ENCODE results near the gene RNF146. TPM values are rescaled to one million over a fixed set of nuclear protein-coding genes. Genes with fewer than 3 reads are reported as not detected.

Gene RNF146
- polyA plus RNA-seq, 1 donor from 2014 or later, result 244 TPM

DNA sequence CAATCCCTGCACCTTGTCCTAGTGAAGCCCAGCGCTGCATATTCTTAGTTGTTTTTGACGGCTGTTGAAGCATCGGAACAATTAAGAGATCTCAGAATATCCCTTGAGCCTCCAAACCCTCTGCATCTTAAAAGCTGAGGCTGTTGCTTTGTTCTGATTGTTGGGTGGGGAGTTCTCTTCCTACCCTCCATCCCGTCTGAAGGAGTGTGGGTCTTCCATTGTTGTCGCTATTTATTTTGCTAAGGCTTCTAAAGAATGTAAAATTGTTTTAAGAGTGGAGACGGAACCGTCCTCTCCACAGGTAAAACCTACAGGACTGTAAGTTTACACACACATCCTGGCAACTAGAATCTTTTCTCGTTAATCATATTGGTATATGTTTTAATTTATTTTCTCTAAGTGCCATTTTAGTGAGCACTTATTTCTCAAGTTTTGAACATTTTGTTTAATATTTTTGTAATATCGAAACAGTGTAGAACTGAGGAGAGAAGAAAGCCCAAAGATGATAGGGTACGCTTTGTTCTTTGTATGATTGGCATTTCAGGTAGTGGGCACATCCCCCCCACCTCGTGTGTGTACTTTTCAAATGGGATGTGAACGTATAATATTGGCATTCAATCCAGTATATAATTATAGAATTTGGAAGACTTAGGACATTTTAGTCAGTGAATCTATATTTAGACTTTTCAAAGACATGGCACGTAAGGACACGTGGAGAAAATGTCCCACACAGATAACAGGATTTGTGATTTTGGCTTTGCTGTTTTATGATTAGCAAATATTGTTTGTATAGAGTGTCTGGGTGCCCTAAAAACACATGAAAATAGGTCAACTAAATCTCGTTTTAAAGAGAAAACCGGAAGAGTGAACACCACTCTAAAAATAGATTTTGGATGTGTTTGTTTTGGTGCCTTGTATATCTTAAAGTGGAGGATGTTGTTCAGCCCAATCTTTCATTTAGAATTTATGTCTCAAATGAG lies 1.3 kb downstream of the RNF146 start:
- H3K79me2 ChIP-seq (replicated peaks; ENCODE audit: insufficient read depth, low read length), result peaks cover 58% of the 10 kb centered on the region
- H3K9me3 ChIP-seq (ENCODE audit: low read length), result no peaks in the 10 kb centered on the region
- H3K9me2 ChIP-seq (ENCODE audit: insufficient read depth, low read length), result no peaks in the 10 kb centered on the region
- H3K9ac ChIP-seq (ENCODE audit: low read length), result peak overlapping the region; percentile 99
- no peaks in the 10 kb centered on the region for H3F3A ChIP-seq (ENCODE audit: insufficient read depth, low read length, poor library complexity, severe bottlenecking)
- peak overlapping the region; percentile 90 for H3K4me3 ChIP-seq (ENCODE audit: low read length)
- peak overlapping the region; percentile 96 for H3K27ac ChIP-seq (ENCODE audit: low read length)
- no peaks in the 10 kb centered on the region for H3K27me3 ChIP-seq (ENCODE audit: insufficient read depth, low read depth, low read length)
- peak overlapping the region; percentile 71 for H2AFZ ChIP-seq (ENCODE audit: low read depth, low read length)
- no peaks in the 10 kb centered on the region for H3K36me3 ChIP-seq (ENCODE audit: insufficient read depth, low read length)
- no peaks in the 10 kb centered on the region for H4K20me1 ChIP-seq (ENCODE audit: insufficient read depth)
- peak overlapping the region; percentile 83 for H3K4me2 ChIP-seq (ENCODE audit: low read length)
- TF ChIP-seq RAD21 (conservative IDR thresholded peaks at IDR 0.05) (no peak), MXI1 (conservative IDR thresholded peaks at IDR 0.05; ENCODE audit: poor library complexity, severe bottlenecking) (peak; percentile 64)
- TF ChIP-seq, protein P1, sequence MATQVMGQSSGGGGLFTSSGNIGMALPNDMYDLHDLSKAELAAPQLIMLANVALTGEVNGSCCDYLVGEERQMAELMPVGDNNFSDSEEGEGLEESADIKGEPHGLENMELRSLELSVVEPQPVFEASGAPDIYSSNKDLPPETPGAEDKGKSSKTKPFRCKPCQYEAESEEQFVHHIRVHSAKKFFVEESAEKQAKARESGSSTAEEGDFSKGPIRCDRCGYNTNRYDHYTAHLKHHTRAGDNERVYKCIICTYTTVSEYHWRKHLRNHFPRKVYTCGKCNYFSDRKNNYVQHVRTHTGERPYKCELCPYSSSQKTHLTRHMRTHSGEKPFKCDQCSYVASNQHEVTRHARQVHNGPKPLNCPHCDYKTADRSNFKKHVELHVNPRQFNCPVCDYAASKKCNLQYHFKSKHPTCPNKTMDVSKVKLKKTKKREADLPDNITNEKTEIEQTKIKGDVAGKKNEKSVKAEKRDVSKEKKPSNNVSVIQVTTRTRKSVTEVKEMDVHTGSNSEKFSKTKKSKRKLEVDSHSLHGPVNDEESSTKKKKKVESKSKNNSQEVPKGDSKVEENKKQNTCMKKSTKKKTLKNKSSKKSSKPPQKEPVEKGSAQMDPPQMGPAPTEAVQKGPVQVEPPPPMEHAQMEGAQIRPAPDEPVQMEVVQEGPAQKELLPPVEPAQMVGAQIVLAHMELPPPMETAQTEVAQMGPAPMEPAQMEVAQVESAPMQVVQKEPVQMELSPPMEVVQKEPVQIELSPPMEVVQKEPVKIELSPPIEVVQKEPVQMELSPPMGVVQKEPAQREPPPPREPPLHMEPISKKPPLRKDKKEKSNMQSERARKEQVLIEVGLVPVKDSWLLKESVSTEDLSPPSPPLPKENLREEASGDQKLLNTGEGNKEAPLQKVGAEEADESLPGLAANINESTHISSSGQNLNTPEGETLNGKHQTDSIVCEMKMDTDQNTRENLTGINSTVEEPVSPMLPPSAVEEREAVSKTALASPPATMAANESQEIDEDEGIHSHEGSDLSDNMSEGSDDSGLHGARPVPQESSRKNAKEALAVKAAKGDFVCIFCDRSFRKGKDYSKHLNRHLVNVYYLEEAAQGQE (IDR thresholded peaks at IDR 0.05; ENCODE audit: borderline replicate concordance), result peak; percentile 13

DNA sequence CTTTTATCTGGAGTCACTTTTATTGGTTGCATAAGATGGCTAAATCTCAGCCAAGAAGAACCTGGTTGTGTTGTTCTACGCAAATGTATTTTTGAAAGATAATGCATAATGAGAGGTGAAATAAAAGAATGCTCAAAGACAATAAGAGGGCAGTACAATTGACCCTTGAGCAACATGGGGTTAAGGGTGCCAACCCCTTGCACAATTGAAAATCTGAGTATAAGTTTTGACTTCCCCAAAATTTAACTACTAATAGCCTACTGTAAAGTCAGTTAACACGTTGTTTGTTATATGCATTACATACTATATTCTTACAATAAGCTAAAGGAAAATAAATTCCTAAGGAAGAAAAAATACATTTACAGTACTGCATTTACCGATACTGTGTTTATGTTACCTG lies 5.9 kb downstream of the RNF146 start:
- no peaks in the 10 kb centered on the region for H3K9me3 ChIP-seq (ENCODE audit: low read length)
- no peaks in the 10 kb centered on the region for H3F3A ChIP-seq (ENCODE audit: insufficient read depth, low read length, poor library complexity, severe bottlenecking)
- peaks cover 94% of the 10 kb centered on the region for H3K79me2 ChIP-seq (replicated peaks; ENCODE audit: insufficient read depth, low read length)
- H3K9me2 ChIP-seq (ENCODE audit: insufficient read depth, low read length), result no peaks in the 10 kb centered on the region
- H3K36me3 ChIP-seq (ENCODE audit: insufficient read depth, low read length), result no peaks in the 10 kb centered on the region
- TF ChIP-seq, protein P2, sequence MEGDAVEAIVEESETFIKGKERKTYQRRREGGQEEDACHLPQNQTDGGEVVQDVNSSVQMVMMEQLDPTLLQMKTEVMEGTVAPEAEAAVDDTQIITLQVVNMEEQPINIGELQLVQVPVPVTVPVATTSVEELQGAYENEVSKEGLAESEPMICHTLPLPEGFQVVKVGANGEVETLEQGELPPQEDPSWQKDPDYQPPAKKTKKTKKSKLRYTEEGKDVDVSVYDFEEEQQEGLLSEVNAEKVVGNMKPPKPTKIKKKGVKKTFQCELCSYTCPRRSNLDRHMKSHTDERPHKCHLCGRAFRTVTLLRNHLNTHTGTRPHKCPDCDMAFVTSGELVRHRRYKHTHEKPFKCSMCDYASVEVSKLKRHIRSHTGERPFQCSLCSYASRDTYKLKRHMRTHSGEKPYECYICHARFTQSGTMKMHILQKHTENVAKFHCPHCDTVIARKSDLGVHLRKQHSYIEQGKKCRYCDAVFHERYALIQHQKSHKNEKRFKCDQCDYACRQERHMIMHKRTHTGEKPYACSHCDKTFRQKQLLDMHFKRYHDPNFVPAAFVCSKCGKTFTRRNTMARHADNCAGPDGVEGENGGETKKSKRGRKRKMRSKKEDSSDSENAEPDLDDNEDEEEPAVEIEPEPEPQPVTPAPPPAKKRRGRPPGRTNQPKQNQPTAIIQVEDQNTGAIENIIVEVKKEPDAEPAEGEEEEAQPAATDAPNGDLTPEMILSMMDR (IDR thresholded peaks at IDR 0.05; ENCODE audit: poor library complexity, severe bottlenecking), result no peak
- TF ChIP-seq TAF1 (IDR thresholded peaks at IDR 0.05; ENCODE audit: low read depth) (no peak), MXI1 (conservative IDR thresholded peaks at IDR 0.05; ENCODE audit: poor library complexity, severe bottlenecking) (no peak)
- TF ChIP-seq, protein P1 (IDR thresholded peaks at IDR 0.05; ENCODE audit: borderline replicate concordance), result no peak
- no peak overlapping the region for H3K27ac ChIP-seq (ENCODE audit: low read length)
- no peak overlapping the region for H3K9ac ChIP-seq (ENCODE audit: low read length)
- H3K4me2 ChIP-seq (ENCODE audit: low read length), result no peak overlapping the region
- H2AFZ ChIP-seq (ENCODE audit: low read depth, low read length), result no peak overlapping the region
- H3K4me3 ChIP-seq (ENCODE audit: low read length), result no peak overlapping the region
- no peaks in the 10 kb centered on the region for H3K27me3 ChIP-seq (ENCODE audit: insufficient read depth, low read depth, low read length)
- no peaks in the 10 kb centered on the region for H4K20me1 ChIP-seq (ENCODE audit: insufficient read depth)
